Activated naive CD4-positive, alpha-beta T cell treated with anti-CD3 and anti-CD28 coated beads, Interleukin-2, amount 10 ng/mL, durations not matched to agents 5 hours and 36 hours (primary cell): ENCODE measurements around the gene MYLK3. TPM values are rescaled to one million over a fixed set of nuclear protein-coding genes. Genes with fewer than 3 reads are reported as not detected.

Source experiments
- total RNA-seq, 2 experiments: library from RNA; stranded (reverse); gene quantifications; one replicate each; pipeline ENCODE4 v1.2.3, GENCODE V29; 2021

Gene MYLK3
- total RNA-seq: under 1 TPM in 1 of 2 experiments, not detected in 1; 0.20 TPM

GRCh38 chr16:46747777-46748651 lies at the start of gene MYLK3:
MYLK3 (minus strand) TSS chr16:46748344; CDS start chr16:46748193, 151 bp downstream.

DNA sequence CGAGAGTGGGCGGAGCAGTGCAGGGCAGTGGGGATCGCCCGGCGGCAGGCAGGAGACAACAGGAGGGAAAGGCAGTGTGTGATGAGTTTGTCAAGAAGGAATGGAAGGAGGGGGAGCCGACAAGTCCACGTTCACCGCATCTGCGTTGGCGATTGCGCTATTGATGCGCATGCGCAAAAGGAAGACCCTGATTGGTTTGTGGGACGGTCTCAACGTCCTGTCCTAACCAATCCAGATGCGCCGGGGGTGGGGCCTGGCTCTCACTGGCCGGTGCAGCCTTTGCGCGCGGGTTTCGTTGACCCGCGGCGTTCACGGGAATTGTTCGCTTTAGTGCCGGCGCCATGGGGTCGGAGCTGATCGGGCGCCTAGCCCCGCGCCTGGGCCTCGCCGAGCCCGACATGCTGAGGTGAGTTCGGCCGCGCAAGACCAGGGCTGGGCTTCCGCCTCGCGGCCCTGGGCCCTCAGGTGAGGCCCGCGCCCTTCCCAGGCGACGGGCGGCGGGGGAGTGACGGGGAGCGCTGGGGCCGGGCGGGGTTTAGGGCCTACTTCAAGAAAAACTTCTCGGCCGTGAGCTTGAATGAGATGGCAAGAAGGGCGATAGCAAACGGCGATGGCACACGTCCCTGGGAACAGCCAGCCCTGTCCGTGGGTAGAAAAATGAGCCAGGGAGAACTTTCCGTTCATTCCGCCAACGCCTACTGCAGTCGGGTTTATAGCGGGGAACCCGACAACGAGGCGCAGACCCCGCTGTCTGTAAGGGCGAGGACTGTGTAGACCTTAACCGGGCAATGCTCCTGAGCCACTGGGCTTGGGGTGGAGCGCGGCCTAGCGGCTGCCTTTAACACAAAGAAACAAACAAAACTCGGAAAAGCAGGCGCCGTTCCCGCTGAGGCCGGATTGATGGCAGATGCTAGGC lies 58.5 kb downstream of the MYLK3 start, which contains the start of gene ORC6:
Gene ORC6, plus strand, starts transcription at position 295 of the 916 bp plus-strand sequence. Its CDS starts 47 bp downstream, at position 342.

GRCh38 chr16:46688654-46689364 lies 59.3 kb downstream of the MYLK3 start, which contains the start of gene VPS35:
VPS35 (minus strand) TSS chr16:46689178; CDS start chr16:46689133, 45 bp downstream.

Other genes starting within 250 kb of the MYLK3 start
- 10 to 100 TPM; 31.1 to 31.5 TPM for gene SHCBP1, start 127.0 kb downstream of the MYLK3 start, total RNA-seq
- gene VPS35, start 59.2 kb downstream of the MYLK3 start, total RNA-seq: 10 to 100 TPM; 83.1 to 88.0 TPM
- 10 to 100 TPM; 26.4 to 29.3 TPM for gene ORC6, start 58.7 kb downstream of the MYLK3 start, total RNA-seq
- 10 to 100 TPM; 10.2 to 11.8 TPM for gene C16orf87, start 82.8 kb upstream of the MYLK3 start, total RNA-seq
- 1 to 10 TPM; 8.1 to 8.9 TPM for gene GPT2, start 136.0 kb upstream of the MYLK3 start, total RNA-seq
- gene DNAJA2, start 225.3 kb upstream of the MYLK3 start, total RNA-seq: 10 to 100 TPM; 53.1 to 55.8 TPM